ENCODE measurements around the gene TBC1D8.

Gene TBC1D8

DNA sequence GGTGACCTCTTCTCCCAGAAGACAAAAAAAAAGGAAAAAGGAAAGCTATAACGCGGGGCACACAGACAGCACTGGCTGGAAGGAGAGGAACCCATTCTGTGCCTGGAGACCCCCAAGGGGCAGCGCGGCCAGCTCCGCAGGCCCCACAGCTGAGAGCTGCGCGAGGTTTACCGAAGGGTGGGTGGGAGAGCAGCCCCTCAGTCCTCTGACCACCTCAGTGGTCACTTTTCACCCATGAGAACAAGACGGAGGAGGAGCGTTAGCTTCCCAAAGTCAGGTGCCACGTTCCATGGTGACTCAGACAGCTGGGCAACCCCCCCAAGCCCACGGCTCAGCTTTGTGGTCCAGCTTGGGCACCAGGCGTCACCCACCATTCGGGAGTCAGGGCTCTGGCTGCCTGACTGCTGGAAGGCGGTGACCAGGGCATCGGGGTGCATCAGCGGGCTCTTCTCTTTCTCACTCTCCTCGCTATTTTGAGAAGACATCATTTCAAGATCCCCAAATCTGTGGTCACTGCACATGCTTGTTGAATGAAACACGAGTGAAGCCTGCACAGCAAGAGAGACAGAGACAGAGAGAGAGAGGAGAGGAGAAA, 113.9 kb downstream of the TBC1D8 start:
- DNase-seq, result no peak

DNA sequence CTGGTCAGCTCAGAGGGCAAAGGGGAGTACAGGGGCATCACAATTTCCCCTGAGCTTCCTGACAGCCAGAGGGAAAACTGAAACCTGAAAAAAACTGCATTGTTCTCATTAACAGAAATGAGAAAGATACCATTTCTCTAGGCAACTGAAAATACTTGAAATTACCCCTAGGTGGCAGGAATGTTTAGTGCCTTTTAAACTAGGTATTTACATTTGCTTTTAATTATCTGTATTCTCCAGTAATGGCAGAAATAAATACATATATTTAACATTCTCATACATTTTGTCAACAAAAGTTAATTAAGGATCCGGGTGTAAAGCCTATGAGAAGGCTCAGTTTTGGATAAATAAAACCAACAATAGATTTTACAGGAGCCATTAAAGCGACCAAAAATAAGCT, 114.6 kb downstream of the TBC1D8 start:
- no peak for DNase-seq

DNA sequence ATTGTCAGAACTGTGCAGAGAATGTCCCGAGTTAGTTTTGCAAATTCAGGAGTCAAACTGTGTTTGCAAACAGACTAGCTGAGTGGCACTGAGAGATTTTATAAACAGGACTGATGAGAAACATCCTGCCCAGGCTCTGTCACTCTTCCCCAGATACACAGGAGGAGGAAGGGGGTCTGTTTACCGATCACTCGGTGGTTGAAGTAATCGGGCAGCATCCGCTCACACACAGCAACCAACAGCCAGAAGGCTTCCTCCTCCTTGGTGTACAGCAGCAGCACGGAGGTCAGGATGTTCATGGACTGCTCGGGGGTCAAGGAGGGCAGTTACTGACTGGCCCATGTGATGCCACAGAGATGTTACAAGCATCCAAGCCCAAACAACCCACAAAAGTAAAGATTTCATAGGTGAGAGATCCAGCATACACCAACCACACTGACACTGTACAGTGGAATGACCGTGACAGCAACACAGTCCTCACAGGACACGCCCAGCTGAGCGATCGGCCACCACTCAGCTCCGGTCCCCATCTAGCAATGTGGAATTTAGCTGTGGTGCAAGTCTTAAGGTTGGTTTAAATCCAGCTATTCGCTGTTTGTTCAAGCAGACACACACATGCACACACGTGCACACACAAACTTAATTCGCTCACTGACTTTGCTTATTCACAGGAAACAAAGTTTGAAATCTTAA, 119.0 kb downstream of the TBC1D8 start:
- DNase-seq, result no peak

DNA sequence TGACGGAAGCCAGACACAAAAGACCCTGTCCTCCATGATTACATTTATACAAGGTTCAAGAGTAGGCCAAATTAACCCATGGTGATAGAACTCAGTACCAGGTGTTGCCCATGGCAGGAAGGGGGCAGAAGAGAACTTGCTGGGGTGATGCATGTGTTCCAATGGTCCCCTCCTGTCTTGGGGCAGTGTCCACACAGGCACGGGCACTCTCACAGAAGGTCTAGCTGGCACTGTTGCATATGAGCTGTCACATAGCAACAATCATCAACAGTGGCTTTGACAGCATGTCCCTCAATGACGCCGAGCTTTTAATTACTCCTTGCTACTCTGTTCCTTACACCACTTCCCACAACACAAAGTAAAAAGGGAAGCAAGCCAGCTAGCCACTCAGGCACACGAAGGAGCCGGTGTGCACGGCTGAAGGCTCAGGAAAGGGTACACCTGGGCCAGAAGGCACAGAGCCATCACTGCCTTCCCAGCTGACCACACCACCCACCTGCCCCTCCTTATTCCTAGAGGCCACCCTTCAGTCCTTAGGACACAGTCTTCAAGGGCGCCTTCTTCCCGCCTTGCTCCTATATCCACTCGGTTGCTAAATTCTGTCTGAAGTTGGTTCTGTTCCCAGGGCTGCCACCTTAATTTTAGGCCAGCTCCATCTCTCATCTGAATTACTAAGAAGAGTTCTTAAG, 120.2 kb downstream of the TBC1D8 start:
- DNase-seq, result no peak

DNA sequence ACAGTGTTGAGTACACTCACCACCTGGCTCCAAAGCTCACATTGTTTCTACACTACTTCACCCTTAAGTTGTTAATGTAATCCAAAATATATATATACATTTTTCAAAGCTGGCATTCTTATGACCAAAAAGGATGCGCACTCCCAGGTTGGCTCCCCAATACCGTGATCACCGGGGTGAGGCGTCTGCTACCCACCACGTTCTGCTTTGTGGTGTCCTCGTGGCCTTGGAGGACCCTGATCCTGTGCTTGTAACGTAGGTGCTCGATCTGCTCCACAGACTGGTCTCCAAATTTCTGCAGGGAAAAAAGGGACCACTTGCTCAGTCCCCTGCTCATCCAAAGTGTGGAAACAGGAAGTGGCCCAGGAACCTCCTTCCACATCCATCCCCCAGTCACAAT, 123.3 kb downstream of the TBC1D8 start:
- no peak for DNase-seq

DNA sequence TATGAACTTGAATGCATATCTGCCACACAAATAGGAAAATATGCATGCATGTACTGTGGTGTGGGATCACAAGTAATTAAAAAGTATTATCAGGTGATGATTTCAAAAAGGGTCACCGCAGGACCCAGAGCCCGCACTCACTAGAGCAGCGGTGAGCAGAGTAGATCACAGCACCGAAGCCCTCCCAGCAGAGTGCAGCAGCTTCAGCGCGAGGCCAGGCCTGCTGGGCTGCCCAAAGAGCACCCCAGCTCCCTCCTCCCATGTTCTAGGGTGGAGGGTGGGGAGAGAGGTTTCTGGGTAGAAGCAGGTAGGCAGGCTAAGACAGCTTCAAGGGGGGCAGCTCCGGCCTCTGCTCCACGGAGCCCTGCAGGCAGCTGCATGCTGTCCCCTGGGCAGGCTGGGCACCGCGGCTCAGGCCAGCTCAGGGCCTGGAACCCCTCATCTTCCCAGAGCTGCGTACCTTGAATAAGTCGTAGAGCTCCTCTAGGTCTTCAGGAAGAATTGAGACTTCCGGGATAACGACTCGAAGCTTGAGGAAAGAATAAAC, 124.2 kb downstream of the TBC1D8 start:
- DNase-seq, result no peak

DNA sequence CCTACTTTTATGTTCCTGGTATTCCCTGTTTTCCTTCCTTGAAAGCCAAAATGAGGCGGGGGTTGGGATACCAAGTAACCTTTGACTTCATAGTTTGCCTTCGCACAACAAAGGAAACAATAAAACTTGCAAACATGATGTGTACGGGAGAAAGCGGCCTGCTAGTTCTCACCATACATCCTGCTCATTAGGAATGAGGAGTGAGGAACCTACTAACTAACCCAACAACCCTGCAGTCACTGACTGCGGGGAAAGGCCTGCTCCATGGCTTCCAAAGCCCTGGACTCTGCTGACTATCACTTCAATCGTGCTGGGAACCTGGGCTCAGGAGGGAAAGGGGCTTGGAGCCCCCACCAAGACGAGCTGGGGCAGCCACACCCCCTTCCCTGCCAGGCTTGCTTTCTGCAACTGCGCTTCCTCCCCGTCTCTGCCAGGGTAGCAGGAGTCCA, 124.9 kb downstream of the TBC1D8 start:
- no peak for DNase-seq

DNA sequence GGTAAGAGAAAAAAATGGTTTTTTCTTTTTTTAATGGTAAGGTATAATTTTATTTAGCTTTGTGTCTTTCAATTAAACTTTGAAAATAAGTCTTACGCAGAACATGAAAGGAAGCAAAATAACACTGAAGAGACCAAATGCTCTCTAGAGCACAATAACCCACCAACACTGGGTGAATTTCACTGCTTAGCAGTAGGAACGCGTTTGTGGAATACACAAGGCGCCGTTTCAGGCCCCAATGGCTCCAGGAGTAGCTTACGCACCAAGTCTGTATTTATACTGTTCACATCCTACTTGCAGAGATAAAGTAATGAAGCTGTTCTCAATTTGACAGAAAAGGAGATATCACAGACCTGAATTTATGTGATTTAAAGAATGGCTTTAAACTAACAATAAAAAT, 125.6 kb downstream of the TBC1D8 start:
- no peak for DNase-seq

DNA sequence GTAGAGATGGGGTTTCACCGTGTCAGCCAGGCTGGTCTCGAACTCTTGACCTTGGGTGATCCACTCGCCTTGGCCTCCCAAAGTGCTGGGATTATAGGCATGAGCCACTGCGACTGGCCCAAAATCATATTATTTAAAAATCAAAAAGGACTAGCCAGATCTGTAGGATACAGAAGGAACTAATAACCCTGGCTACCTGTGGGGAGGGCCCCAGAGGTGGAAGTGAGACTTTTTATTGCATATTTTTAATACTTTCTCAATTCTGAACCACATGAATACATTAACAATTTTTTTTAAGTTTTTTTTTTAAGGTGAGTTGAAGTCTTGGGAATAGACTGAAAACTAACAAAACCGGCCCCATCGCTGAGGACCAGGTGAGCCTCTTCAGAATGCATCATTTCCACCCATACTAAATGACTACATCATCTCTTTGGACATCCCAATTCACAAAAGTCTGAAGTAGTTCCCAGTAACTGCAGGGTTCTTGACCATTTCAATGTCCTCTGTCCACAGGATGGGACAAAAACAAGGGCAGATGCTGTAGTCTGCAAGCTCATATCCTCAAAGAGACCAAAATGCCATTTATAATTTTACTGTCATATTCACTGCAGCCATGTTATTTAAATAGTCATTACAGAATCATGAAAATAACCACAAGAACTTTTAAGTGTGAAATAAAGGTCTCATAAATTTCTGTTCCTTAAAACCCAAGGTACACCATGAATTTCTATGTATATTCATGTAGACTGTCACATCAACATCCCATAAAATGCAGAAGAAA, 127.7 kb downstream of the TBC1D8 start:
- DNase-seq, result no peak

DNA sequence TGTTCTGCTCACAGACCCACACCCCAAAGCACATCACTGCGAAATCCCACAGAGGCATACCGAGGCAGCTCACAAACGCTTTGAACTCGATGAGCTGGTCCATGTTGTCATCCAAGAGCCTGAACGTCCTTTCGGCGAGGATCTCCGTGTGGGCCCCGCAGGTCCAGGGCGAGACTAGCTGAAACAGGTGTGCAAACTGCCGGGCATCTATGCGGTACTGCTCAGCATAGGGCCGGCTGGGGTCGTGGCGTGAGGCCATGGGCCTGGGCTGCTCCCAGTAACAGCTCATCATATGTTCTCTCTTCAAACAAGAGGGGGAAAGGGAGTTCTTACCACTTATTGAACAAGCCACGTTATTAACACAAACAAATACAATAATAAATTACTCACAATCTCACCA, 129.0 kb downstream of the TBC1D8 start:
- DNase-seq, result no peak

DNA sequence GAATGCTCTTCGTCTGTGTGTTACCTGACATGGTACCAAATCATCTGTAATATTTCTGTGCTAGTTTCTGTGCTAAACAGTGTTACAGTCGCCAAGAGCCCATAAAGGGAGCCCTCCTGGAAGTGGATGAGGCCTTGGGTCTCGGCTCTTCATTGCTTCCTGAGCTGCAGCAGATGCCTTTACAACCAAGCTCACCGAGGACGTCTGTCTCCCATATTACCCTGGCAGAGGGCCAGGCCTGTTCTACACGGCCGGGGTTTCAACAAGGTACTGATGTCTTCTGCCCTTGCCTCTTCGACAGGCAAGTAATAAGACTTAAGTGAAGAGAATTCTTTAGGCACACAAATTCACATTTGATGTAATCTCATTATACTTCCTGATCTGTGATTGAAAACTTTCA, 132.2 kb downstream of the TBC1D8 start:
- no peak for DNase-seq

DNA sequence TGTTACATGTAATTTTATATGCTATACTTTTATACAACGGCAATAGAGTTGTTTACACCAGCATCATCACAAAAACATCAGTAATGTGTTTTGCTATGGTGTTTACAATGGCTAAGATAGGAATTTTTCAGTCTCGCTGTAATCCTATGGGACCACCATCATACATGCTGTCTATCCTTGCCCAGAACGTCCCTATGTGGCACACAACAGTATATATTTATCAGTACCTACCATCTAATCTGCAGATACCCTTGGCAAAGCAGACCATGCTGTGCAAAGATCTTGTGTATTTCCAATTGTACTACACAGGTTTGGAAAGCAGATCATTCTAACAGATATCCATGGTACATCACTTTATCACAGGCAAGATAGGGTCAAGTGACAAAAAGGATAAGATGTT, 133.8 kb downstream of the TBC1D8 start:
- no peak for DNase-seq

DNA sequence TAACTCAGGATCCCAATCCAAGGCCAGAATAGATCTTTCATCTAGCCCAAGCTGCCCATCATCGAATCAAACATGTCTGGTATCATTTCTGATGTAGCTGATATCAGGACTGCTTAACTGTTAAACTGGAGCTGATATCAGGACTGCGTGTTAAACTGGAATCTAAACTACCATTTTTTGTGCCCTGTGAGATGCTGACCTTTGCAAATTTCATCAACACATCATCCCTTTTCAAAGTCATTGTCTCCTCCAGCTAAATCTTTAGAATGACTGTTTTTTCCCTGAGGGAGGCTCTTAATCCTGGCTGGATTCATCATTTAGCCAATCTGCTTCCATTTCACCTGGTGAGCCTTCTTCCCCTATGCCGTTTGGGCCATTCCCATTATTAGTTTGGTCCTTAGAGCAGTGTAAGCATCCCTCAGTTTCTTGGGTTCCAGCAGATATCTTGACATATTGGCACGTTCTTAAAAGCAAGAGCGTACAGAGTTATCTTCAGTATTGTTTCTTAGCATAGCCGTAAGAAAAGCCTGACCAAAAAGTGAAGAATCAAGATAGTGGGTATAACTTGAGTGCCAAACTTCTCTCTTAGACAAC, 136.8 kb downstream of the TBC1D8 start:
- no peak for DNase-seq

DNA sequence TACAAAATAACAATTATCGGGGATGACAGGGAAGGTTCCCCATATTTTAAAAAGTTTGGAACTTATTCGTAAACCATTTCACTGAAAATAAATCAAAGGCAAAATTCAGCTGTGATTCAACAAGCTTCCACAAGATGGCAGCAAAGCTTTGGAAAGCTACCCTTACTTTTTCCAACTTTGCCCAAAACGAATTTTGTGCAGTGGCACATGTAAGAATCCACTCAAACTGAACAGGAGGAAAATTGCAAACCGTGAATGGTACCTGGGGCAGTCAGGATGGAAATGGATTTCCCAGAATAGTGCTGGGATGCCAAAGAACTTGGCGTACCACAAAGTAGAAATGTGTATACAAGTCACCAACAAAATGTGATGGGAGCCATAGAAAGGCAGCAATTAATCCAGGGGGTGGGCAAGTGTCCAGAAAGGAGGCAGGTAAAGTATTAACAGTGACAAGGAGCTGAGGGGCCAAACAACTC, 138.4 kb downstream of the TBC1D8 start:
- DNase-seq, result peak in 11 of 58 donors; percentile 7 to 52 (median 26)

DNA sequence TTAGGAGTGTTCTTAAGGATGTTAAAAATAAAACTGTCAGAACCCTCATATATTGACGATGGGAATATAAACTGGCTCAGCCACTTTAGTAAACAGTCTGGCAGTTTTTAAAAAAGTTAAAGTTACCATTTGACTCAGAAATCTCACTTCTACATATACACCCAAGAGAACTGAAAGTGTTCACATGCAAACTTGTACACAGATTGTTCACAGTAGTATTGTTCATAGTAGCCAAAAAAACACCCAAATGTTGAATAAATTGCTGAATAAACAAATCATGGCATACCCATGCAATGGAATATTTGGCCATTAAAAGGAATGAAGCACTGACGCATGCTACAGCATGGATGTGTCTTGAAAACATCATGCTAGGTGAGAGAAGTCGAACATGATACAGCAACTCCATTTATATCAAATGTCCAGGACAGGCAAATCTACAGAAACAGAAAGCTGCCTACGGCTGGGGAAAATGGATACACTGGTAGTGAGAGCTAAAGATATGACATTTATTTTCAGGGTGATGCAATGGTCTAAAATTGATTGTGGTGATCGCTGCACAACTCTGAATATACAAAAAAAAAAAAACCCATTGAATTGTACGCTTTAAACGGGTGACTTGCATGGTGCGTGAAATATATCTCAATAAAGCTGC, 139.0 kb downstream of the TBC1D8 start:
- no peak for DNase-seq

DNA sequence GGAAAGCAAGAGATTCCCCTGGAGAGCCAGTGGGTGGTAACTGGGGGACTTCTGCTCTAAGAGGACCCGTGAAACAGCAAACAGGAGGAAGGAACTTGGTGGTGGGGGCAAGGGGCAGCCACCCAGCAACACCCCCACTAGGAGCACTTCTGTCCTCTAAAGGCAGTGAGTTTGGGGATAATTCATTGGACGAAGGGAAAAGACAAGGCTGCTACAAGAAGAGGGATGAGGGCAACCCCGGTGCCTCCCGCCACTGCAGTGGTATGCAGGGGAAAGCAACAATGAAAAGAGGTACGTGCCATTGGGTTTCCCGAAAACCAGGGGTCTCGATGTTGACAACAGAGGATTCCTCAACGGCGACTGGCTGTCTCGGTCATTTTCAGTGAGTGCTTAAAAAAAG, 140.0 kb downstream of the TBC1D8 start:
- DNase-seq, result no peak

DNA sequence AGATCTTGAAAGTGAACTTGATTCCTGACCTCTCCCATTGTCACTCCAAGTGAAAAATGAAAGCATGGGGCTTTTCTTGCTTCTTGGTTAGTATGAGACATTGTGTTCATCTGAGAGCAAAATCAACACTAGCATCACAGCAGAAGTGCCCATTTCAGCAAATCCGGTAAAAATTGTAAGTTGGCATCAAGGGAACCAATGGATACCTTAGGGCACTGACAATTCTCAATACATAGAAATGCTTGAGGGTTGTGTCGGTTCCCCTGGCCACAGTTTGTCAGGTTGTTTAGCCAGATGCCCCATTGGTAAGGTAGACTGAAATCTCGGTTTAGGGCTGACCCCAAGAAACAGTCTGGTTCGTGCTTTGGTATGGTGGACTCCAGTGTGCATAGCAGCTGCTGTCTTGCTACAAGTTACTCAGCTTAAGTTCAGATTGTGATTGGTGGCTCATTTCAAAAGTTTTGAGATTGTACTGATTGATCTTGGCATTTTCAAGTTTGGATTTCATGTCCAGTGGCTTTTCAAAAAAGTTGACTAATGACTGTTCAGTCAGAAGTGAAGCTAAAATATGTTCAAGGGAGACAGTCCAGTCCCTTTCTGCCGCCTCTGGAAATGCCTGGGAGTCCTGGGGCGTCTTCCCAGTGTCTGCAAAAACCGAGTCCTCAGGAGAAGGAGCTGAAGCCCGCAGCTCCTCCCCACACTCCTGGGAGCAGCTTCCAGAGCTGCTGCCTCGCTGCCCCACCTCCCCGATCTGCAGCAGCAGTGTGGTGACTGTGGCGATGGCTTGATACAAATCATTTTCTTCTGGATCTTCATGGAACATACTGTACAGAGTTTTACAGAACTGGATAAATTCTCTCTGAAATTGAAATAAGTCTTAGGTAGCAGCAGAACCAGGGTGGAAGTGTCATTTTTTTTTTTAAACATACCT, 143.5 kb downstream of the TBC1D8 start:
- no peak for DNase-seq

DNA sequence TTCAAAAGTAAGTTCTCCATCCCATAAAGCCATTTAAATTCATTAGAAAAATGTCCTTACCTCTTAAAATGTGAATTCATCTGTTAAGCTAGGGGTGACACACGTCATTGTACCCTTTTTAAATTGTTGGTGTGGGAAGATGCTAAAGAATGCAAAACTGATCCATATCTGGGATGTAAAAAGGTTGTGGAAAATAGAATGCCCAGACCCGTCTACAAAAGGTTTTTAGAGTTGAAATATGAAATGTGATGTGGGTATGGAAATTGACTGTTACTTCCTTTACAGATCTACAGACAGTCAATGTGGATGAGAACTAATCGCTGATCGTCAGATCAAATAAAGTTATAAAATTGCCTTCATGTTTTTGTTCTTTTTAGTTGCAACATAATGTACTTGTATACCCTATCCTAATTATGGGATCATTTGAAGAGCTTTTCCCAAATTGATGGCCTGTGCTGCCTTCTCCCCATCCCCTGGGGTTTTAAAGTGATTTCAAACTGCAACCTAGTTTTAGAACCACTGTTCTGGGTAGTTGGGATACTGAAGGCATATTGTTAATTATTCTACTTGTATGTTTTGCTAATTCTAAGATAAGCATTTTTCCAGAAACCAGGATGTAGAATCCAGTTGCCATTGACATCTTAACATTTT, 145.0 kb downstream of the TBC1D8 start:
- DNase-seq, result no peak
